HCT116 (cell line): ENCODE data around the gene GPSM3. TPM values are rescaled to one million over a fixed set of nuclear protein-coding genes. Genes with fewer than 3 reads are reported as not detected.

ENCODE experiments used
- ATAC-seq: fragments of 200-7000 bp; cut with Tn5 transposase; 2 replicates; pipeline ENCODE4 v1.9.1; 2020; ENCODE audit warnings: mild to moderate bottlenecking, moderate library complexity
- BruUV-seq: library from RNA; stranded (reverse); fragments of 400-500 nt; replicated peaks from 2 replicates; lab custom pipeline; 2021; lab: Mats Ljungman, UMichigan
- CTCF ChIA-PET: fragments of 300-600 bp; sonication (Branson Sonifier 250); formaldehyde crosslinking; loops from one replicate; lab custom pipeline; 2021; ENCODE audit warnings: antibody characterized with exemption; lab: Charles Lee
- POLR2A ChIA-PET: fragments of 300-600, 350-600 bp; sonication (Branson Sonifier 250); formaldehyde crosslinking; loops from one replicate; lab custom pipeline; 2021; ENCODE audit warnings: antibody characterized with exemption; lab: Charles Lee
- RAD21 ChIA-PET, 2 experiments: fragments of 300-600 bp; sonication (Branson Sonifier 250); formaldehyde crosslinking; loops; one replicate each; lab custom pipeline; 2023; ENCODE audit warnings: low total read pairs in 2 of 2; ENCODE audit not compliant: uncharacterized antibody in 2 of 2, unreplicated experiment in 2 of 2, low non-redundant PET in 1 of 2; lab: Charles Lee
- DNase-seq: peaks from one replicate; pipeline ENCODE4 v3.0.0-alpha.2; 2010; ENCODE audit warnings: low read depth, low spot score
- H2AFZ ChIP-seq: fragments of 200-600 bp; shearing (Covaris generic), sonication (generic); 2 replicates; pipeline ENCODE4 v1.6.1; 2017; ENCODE audit warnings: low read depth, mixed run types, mixed read lengths, antibody characterized with exemption, low read length; ENCODE audit not compliant: poor library complexity, severe bottlenecking
- H3K27ac ChIP-seq: 2 replicates; pipeline ENCODE4 v1.5.1; 2012; ENCODE audit warnings: low read depth, low read length
- H3K27me3 ChIP-seq: fragments of 200-600 bp; sonication (generic); 2 replicates; pipeline ENCODE4 v1.6.1; 2016; ENCODE audit warnings: mixed run types, low read length, mixed read lengths; ENCODE audit not compliant: insufficient read depth
- H3K36me3 ChIP-seq, 2 experiments: fragments of 200-500 bp in 1 of 2; fragments of 200-600 bp in 1 of 2; sonication (Bioruptor generic) in 1 of 2; sonication (generic) in 1 of 2; 2 replicates each; pipeline versions ENCODE4 v1.5.1 to v1.6.1; 2014 to 2016; ENCODE audit warnings: low read length in 2 of 2, inconsistent platforms in 1 of 2, mixed read lengths in 1 of 2, mixed run types in 1 of 2; ENCODE audit not compliant: insufficient read depth in 2 of 2, control insufficient read depth in 1 of 2
- H3K4me1 ChIP-seq, 2 experiments: fragments of 200-600 bp in 1 of 2; sonication (generic) in 1 of 2; 2 replicates each; pipeline versions ENCODE4 v1.5.1 to v1.6.1; 2012 to 2017; ENCODE audit warnings: low read length in 2 of 2, inconsistent platforms in 1 of 2, mild to moderate bottlenecking in 1 of 2, mixed read lengths in 1 of 2, mixed run types in 1 of 2, moderate library complexity in 1 of 2; ENCODE audit not compliant: insufficient read depth in 2 of 2, control insufficient read depth in 1 of 2
- H3K4me2 ChIP-seq: fragments of 200-600 bp; sonication (generic); 2 replicates; pipeline ENCODE4 v1.6.1; 2017; ENCODE audit warnings: mixed run types, low read length, mixed read lengths
- H3K4me3 ChIP-seq, 2 experiments: fragments of 200-600 bp in 1 of 2; sonication (generic) in 1 of 2; replicated peaks in 1 of 2; 2 replicates each; pipeline ENCODE4 v1.5.1; 2011 to 2016; ENCODE audit warnings: low read length in 2 of 2, control low read depth in 1 of 2, low read depth in 1 of 2, mild to moderate bottlenecking in 1 of 2, mixed read lengths in 1 of 2, mixed run types in 1 of 2
- H3K79me2 ChIP-seq: fragments of 200-600 bp; sonication (generic); 2 replicates; pipeline ENCODE4 v1.6.1; 2017; ENCODE audit warnings: mild to moderate bottlenecking, mixed run types, low read length, moderate library complexity, mixed read lengths; ENCODE audit not compliant: insufficient read depth
- H3K9ac ChIP-seq: fragments of 200-600 bp; sonication (generic); 2 replicates; pipeline ENCODE4 v1.6.1; 2016; ENCODE audit warnings: low read length, mixed read lengths
- H3K9me2 ChIP-seq: fragments of 200-600 bp; sonication (generic), shearing (Covaris generic); 2 replicates; pipeline ENCODE4 v1.6.1; 2017; ENCODE audit warnings: mixed run types, mild to moderate bottlenecking, moderate library complexity; ENCODE audit not compliant: insufficient read depth
- H3K9me3 ChIP-seq, 2 experiments: fragments of 200-500 bp in 1 of 2; fragments of 200-600 bp in 1 of 2; sonication (Bioruptor generic) in 1 of 2; sonication (generic) in 1 of 2; 2 replicates each; pipeline ENCODE4 v1.6.1; 2014 to 2017; ENCODE audit warnings: low read length in 2 of 2, mixed read lengths in 2 of 2, inconsistent platforms in 1 of 2, low read depth in 1 of 2, mild to moderate bottlenecking in 1 of 2, mixed run types in 1 of 2, moderate library complexity in 1 of 2; ENCODE audit not compliant: control insufficient read depth in 1 of 2, insufficient read depth in 1 of 2
- H4K20me1 ChIP-seq: fragments of 200-600 bp; sonication (generic), shearing (Covaris generic); 2 replicates; pipeline ENCODE4 v1.6.1; 2017; ENCODE audit warnings: mixed run types, mild to moderate bottlenecking, moderate library complexity; ENCODE audit not compliant: insufficient read depth
- CBX3 ChIP-seq: IDR thresholded peaks from 2 replicates; pipeline ENCODE4 v1.6.1; 2012; ENCODE audit warnings: low read depth
- CEBPB ChIP-seq: IDR thresholded peaks from 2 replicates; pipeline ENCODE4 v1.6.1; 2012; ENCODE audit warnings: low read depth
- EZH2 ChIP-seq: fragments of 200-600 bp; sonication (generic); IDR thresholded peaks from 2 replicates; pipeline ENCODE4 v1.6.1; 2017; ENCODE audit warnings: antibody characterized with exemption, mixed run types
- EZH2phosphoT487 ChIP-seq: fragments of 200-600 bp; IDR thresholded peaks from 2 replicates; pipeline ENCODE4 v1.6.1; 2018; ENCODE audit warnings: antibody characterized with exemption, borderline replicate concordance
- JUND ChIP-seq: IDR thresholded peaks from 2 replicates; pipeline ENCODE4 v1.6.1; 2012
- POLR2A ChIP-seq: IDR thresholded peaks from 2 replicates; pipeline ENCODE4 v1.7.0; 2011; ENCODE audit warnings: borderline replicate concordance; ENCODE audit not compliant: insufficient read depth, insufficient read length; ENCODE audit errors: extremely low read depth
- POLR2AphosphoS5 ChIP-seq: IDR thresholded peaks from 2 replicates; pipeline ENCODE4 v1.6.1; 2011; ENCODE audit warnings: mild to moderate bottlenecking, low read depth, low read length, moderate library complexity
- RAD21 ChIP-seq: IDR thresholded peaks from 2 replicates; pipeline ENCODE4 v1.6.1; 2012; ENCODE audit warnings: low read depth, mild to moderate bottlenecking
- SIN3A ChIP-seq: IDR thresholded peaks from 2 replicates; pipeline ENCODE4 v1.6.1; 2012; ENCODE audit warnings: low read depth
- TCF7L2 ChIP-seq: IDR thresholded peaks from 2 replicates; pipeline ENCODE4 v1.7.0; 2011; ENCODE audit warnings: borderline replicate concordance, inconsistent platforms; ENCODE audit not compliant: insufficient read depth, insufficient read length; ENCODE audit errors: extremely low read depth
- ZFX ChIP-seq: fragments of 450-650 bp; IDR thresholded peaks from 2 replicates; pipeline ENCODE4 v1.6.1; 2017
- ZNF274 ChIP-seq: fragments of 200-500 bp; sonication (Bioruptor generic); IDR thresholded peaks from 2 replicates; pipeline ENCODE4 v1.6.1; 2014; ENCODE audit warnings: mild to moderate bottlenecking, low read depth, low read length, inconsistent platforms
- intact Hi-C: fragments of 100-400 bp; cut with micrococcal nuclease; formaldehyde crosslinking; loops from 2 replicates; pipeline ENCODE4 v1.10.0; 2022
- total RNA-seq: library from RNA; stranded (reverse); gene quantifications from one replicate; pipeline ENCODE4 v1.2.1, GENCODE V29; 2021; ENCODE audit not compliant: unreplicated experiment
- TF ChIP-seq, protein P1 (sequence below): IDR thresholded peaks from 2 replicates; pipeline ENCODE4 v1.6.1; 2012
- TF ChIP-seq, protein P2 (sequence below): IDR thresholded peaks from 2 replicates; pipeline ENCODE4 v1.6.1; 2011; ENCODE audit warnings: mild to moderate bottlenecking, low read length, moderate library complexity; ENCODE audit not compliant: insufficient replicate concordance; ENCODE audit errors: extremely low read depth

The GPSM3 gene
- total RNA-seq, 1 experiment from 2014 or later: 1.2 TPM

DNA sequence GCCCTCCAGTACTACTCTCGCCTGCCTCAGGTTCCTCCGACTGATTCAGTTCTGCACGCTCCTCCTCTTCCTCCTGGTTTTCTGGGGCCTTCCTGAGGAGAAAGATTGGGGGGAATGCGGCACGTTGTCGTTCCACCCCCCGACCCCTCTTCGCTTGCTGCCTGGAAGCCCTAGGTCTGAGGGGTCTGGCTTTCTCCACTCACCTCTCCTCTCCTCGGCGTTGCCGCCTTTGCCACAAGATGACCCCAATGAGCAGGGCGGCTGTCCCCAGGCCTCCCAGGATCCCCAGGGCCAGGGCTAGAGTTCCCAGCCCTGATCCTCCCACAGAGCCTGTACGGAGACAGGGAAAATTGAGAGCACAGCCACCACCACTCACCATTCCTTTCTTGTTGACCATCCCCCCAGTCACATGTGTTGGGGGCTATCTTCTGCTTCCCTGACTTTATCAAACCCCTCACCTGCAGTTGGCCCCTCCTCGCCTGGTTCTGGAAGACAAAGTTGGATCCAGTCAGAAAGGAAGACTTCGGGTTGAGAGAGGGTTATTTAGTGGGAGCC lies 11.2 kb downstream of the GPSM3 start:
- POLR2A ChIA-PET: interaction anchor here (1.0 to 1.3 kb wide), 2 partner anchors 10 to 14 kb away, joined by 3 to 4 read pairs; partner anchors contain the start of gene PBX2
- ATAC-seq: no peak
- intact Hi-C loops: no loop called here

More for the DNA sequence above, 11.2 kb downstream of the GPSM3 start:
- Histone ChIP-seq H3K79me2 (peaks cover 8% of the 10 kb centered on the region; the same call in 1 of the 2 replicates), H3K27me3 (no peaks in the 10 kb centered on the region), H3K36me3 (peaks cover 7 to 13% of the 10 kb centered on the region in 2 experiments; a peak in 2 of 4 replicates), H4K20me1 (no peaks in the 10 kb centered on the region), H3K4me3 (no peak overlapping the region), H3K9ac (no peak overlapping the region), H3K4me1 (peaks cover 17 to 43% of the 10 kb centered on the region in 2 experiments), H2AFZ (no peak overlapping the region), H3K27ac (no peak overlapping the region), H3K9me3 (no peaks in the 10 kb centered on the region), H3K9me2 (no peaks in the 10 kb centered on the region), H3K4me2 (no peak overlapping the region)
- CTCF ChIA-PET: no interaction called here
- no peak for DNase-seq
- RAD21 ChIA-PET: no interaction called here
- TF ChIP-seq EZH2: no peak
- no peak for TF ChIP-seq CBX3
- TF ChIP-seq POLR2A: no peak
- TF ChIP-seq RAD21: no peak
- no peak for TF ChIP-seq ZFX
- TF ChIP-seq CEBPB: no peak
- no peak for TF ChIP-seq SIN3A
- no peak for TF ChIP-seq POLR2AphosphoS5
- TF ChIP-seq JUND: no peak
- TF ChIP-seq, protein P1, sequence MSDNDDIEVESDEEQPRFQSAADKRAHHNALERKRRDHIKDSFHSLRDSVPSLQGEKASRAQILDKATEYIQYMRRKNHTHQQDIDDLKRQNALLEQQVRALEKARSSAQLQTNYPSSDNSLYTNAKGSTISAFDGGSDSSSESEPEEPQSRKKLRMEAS: no peak
- TF ChIP-seq, protein P2, sequence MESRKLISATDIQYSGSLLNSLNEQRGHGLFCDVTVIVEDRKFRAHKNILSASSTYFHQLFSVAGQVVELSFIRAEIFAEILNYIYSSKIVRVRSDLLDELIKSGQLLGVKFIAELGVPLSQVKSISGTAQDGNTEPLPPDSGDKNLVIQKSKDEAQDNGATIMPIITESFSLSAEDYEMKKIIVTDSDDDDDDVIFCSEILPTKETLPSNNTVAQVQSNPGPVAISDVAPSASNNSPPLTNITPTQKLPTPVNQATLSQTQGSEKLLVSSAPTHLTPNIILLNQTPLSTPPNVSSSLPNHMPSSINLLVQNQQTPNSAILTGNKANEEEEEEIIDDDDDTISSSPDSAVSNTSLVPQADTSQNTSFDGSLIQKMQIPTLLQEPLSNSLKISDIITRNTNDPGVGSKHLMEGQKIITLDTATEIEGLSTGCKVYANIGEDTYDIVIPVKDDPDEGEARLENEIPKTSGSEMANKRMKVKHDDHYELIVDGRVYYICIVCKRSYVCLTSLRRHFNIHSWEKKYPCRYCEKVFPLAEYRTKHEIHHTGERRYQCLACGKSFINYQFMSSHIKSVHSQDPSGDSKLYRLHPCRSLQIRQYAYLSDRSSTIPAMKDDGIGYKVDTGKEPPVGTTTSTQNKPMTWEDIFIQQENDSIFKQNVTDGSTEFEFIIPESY: no peak
- TF ChIP-seq ZNF274: no peak
- no peak for TF ChIP-seq TCF7L2
- no peak for TF ChIP-seq EZH2phosphoT487
- no TSS peak for BruUV-seq
